Heart left ventricle (tissue), 16 donors: Measurements from ENCODE around the gene PCP4. TPM values are rescaled to one million over a fixed set of nuclear protein-coding genes. Genes with fewer than 3 reads are reported as not detected.

Experiments
- ATAC-seq, 4 donors: fragments of 200-7000 bp; cut with Tn5 transposase; one replicate each; pipeline ENCODE4 v1.9.1; 2020 to 2022; ENCODE audit warnings: moderate library complexity in 4 of 4, mild to moderate bottlenecking in 3 of 4, moderate number of reproducible peaks in 1 of 4
- DNase-seq, 5 donors: peaks; one replicate each; pipeline ENCODE4 v3.0.0-alpha.2; 2020
- H3K27ac ChIP-seq, 12 donors: fragments of 200-600 bp; sonication (generic) in 4 of 12; one replicate each; pipeline versions ENCODE4 v1.5.0 to v1.8.0; 2016 to 2022; ENCODE audit warnings: mild to moderate bottlenecking in 2 of 12
- H3K27me3 ChIP-seq, 9 donors: fragments of 200-600 bp; sonication (generic) in 2 of 9; one replicate each; pipeline versions ENCODE4 v1.5.1 to v1.8.0; 2016 to 2022; ENCODE audit warnings: mild to moderate bottlenecking in 3 of 9
- H3K36me3 ChIP-seq, 9 donors: fragments of 200-600 bp; sonication (generic) in 2 of 9; one replicate each; pipeline versions ENCODE4 v1.5.0 to v1.8.0; 2018 to 2022; ENCODE audit warnings: mild to moderate bottlenecking in 2 of 9
- H3K4me1 ChIP-seq, 12 donors: fragments of 200-600 bp; sonication (generic) in 4 of 12; one replicate each; pipeline versions ENCODE4 v1.5.0 to v1.8.0; 2016 to 2022; ENCODE audit warnings: mild to moderate bottlenecking in 3 of 12
- H3K4me3 ChIP-seq, 12 donors: fragments of 200-600 bp; sonication (generic) in 4 of 12; one replicate each; pipeline versions ENCODE4 v1.5.0 to v1.8.0; 2017 to 2022; ENCODE audit warnings: mild to moderate bottlenecking in 9 of 12, moderate library complexity in 4 of 12
- H3K9me3 ChIP-seq, 12 donors: fragments of 200-600 bp; sonication (generic) in 4 of 12; one replicate each; pipeline versions ENCODE4 v1.5.0 to v1.8.0; 2016 to 2022; ENCODE audit warnings: mild to moderate bottlenecking in 1 of 12
- CTCF ChIP-seq, 12 donors: fragments of 200-600 bp; sonication (generic) in 4 of 12; IDR thresholded peaks; one replicate each; pipeline versions ENCODE4 v1.5.0 to v1.8.0; 2018 to 2022; ENCODE audit warnings: antibody characterized with exemption in 12 of 12, mild to moderate bottlenecking in 5 of 12
- POLR2A ChIP-seq, 2 donors: fragments of 450-650 bp; IDR thresholded peaks; one replicate each; pipeline ENCODE4 v1.6.1; 2017; ENCODE audit warnings: antibody characterized with exemption in 2 of 2, mild to moderate bottlenecking in 2 of 2, moderate library complexity in 2 of 2
- WGBS, 4 donors: extraction: QIAGEN DNeasy Blood & Tissue Kit in 2 of 4; methylation state at CpG; one replicate each; pipeline versions ENCODE4 v1.1.5 to v1.1.7; 2013 to 2018; 5-methylcytosine and 5-hydroxymethylcytosine counted together
- intact Hi-C, 10 donors: fragments of 100-400 bp; cut with DNase I; formaldehyde crosslinking; loops; one replicate each; pipeline versions ENCODE4 v1.11.1 to v1.14.2; 2022
- polyA plus RNA-seq, 2 donors: library from polyadenylated mRNA; stranded (reverse); fragments of 200-250 nt; gene quantifications; one replicate each; pipeline ENCODE4 v1.2.3, GENCODE V29; 2013
- total RNA-seq, 9 donors: library from RNA; depleted of rRNA in 2 of 9; stranded (reverse); fragments of >200 nt in 2 of 9; fragmentation: NEBNext Ultra II Directional in 3 of 9; extraction: Animal tissue kit (Norgen Biotek cat#: 25700) in 3 of 9; gene quantifications; one replicate each; pipeline versions ENCODE4 v1.1.0 to v1.2.4, GENCODE V29; 2016 to 2023
- donor health status: ischemic (EF 13 %, LVEDD 7.1; RV severe dilation, severe dysfunction).
- donor health status: healthy with polysubstance abuse.
- donor health status: DM: no; HTN: yes; CAD: no.
- donor health status: DM: no; HTN: no; CAD: no.
- donor health status: ischemic (EF 25% LVEDD 6.9; RV normal size, moderate dysfunction).
- donor health status: ischemic (EF 25% LVEDD 5.7; RV mildly dilated, moderate dysfunction).
- donor health status: healthy.
- donor health status: DM: yes; HTN: yes; CAD: no.
- donor health status: ischemic (EF 35%, LVEDD 5.7; RV mildly dilated, moderate dysfunction).
- donor health status: nonischemic (EF 11% LVEDD 7.7; RV severe dilation, severe dysfunction).
- donor health status: DM: yes; HTN: yes; CAD: no.
- donor health status: PGD.
- donor health status: ischemic (EF 29% LVEDD 5.4; RV normal size, mild dysfunction).
- donor health status: nonischemic (EF 23%, LVEDD 6.1; RV moderate dilation, normal function).

PCP4 gene
- total and polyA plus RNA-seq, 11 donors: 0.64 to 9.6 (median 3.9) TPM

- ATAC-seq: no peak
- WGBS, 4 donors: 77 to 90% (median 86%) methylated on average over 8 of the region's 8 CpGs
- Histone ChIP-seq H3K4me1 (no peaks in the 10 kb centered on the region), H3K36me3 (no peaks in the 10 kb centered on the region), H3K9me3 (no peaks in the 10 kb centered on the region), H3K27me3 (no peaks in the 10 kb centered on the region), H3K4me3 (no peak overlapping the region), H3K27ac (no peak overlapping the region)
- TF ChIP-seq CTCF (IDR thresholded peaks at IDR 0.05): no peak
- no peak for TF ChIP-seq POLR2A (IDR thresholded peaks at IDR 0.05)
- intact Hi-C loops: no loop called here
- DNase-seq: no peak
Observed at GRCh38 chr21:39874206-39874605, 7.0 kb downstream of the PCP4 start.

- no peak for ATAC-seq
- H3K4me3 ChIP-seq: no peak overlapping the region
- H3K27ac ChIP-seq: no peak overlapping the region
- TF ChIP-seq POLR2A (IDR thresholded peaks at IDR 0.05) (no peak), CTCF (IDR thresholded peaks at IDR 0.05) (no peak)
- intact Hi-C loops: no loop called here
- H3K9me3 ChIP-seq: no peaks in the 10 kb centered on the region
- DNase-seq: no peak
- H3K27me3 ChIP-seq: no peaks in the 10 kb centered on the region
- 89 to 90% (median 90%) methylated on average over 7 of the region's 7 CpGs for WGBS, 4 donors
- H3K4me1 ChIP-seq: no peaks in the 10 kb centered on the region
- H3K36me3 ChIP-seq: no peaks in the 10 kb centered on the region
Observed at GRCh38 chr21:39874759-39875158, 7.5 kb downstream of the PCP4 start.

GRCh38 chr21:39881661-39882060 is 14.4 kb downstream of the PCP4 start:
- Histone ChIP-seq H3K27me3 (no peaks in the 10 kb centered on the region), H3K9me3 (no peaks in the 10 kb centered on the region), H3K4me1 (no peaks in the 10 kb centered on the region), H3K4me3 (no peak overlapping the region), H3K36me3 (no peaks in the 10 kb centered on the region), H3K27ac (peak overlapping the region in 1 of 12 donors; percentile 43)
- ATAC-seq (no peak), DNase-seq (no peak)
- intact Hi-C loops: no loop called here
- WGBS, 4 donors: 72 to 83% (median 79%) methylated on average over 8 of the region's 8 CpGs
- no peak for TF ChIP-seq CTCF (IDR thresholded peaks at IDR 0.05)
- no peak for TF ChIP-seq POLR2A (IDR thresholded peaks at IDR 0.05)

GRCh38 chr21:39882151-39882838 is 15.1 kb downstream of the PCP4 start:
- no peaks in the 10 kb centered on the region for H3K27me3 ChIP-seq
- no peaks in the 10 kb centered on the region for H3K36me3 ChIP-seq
- no peak for TF ChIP-seq POLR2A (IDR thresholded peaks at IDR 0.05)
- no peak for TF ChIP-seq CTCF (IDR thresholded peaks at IDR 0.05)
- H3K27ac ChIP-seq: peak overlapping the region in 1 of 12 donors; percentile 43
- DNase-seq: no peak
- no peaks in the 10 kb centered on the region for H3K4me1 ChIP-seq
- no peaks in the 10 kb centered on the region for H3K9me3 ChIP-seq
- intact Hi-C loops: no loop called here
- 88 to 91% (median 89%) methylated on average over 13 of the region's 13 CpGs for WGBS, 4 donors
- H3K4me3 ChIP-seq: no peak overlapping the region
- ATAC-seq: no peak
